DMS79 treated with DMSO at 0.1 percent for 48 hours (cell line): ENCODE results near the gene P4HB.

Experiments used
- DNase-seq: peaks from one replicate; lab custom pipeline; 2025; lab: John Stamatoyannopoulos, UW

The P4HB gene

GRCh38 chr17:81898029-81898866, 37.9 kb upstream of the P4HB start:
- no peak for DNase-seq

DNA sequence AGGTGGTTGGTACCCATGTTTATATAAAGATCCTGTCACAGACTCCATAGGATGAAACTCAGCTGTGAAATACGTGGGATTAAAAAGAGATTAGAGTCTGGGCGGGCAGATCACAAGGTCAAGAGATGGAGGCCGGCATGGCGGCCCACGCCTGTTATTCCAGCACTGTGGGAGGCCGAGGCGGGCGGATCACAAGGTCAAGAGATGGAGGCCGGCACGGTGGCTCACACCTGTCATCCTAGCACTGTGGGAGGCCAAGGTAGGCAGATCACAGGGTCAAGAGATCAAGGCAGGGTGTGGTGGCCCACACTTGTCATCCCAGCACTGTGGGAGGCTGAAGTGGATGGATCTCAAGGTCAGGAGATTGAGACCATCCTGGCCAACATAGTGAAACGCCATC, 35.1 kb upstream of the P4HB start:
- no peak for DNase-seq

DNA sequence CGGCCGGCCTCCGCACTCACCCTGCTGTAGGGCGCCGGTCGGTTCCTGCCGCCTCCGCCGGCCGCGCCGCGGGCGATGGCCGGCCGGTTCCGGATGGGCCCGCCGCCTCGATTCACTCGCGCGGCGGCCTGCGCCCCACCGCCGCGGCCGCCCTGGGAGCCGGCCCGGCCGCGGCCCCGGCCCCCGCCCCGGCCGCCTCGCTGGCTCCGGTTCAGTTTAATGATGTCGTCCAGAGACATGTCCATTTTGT, 30.9 kb upstream of the P4HB start:
- no peak for DNase-seq

GRCh38 chr17:81890447-81891302, 30.3 kb upstream of the P4HB start:
- DNase-seq, result no peak

GRCh38 chr17:81889602-81890001, 29.3 kb upstream of the P4HB start:
- no peak for DNase-seq

DNA sequence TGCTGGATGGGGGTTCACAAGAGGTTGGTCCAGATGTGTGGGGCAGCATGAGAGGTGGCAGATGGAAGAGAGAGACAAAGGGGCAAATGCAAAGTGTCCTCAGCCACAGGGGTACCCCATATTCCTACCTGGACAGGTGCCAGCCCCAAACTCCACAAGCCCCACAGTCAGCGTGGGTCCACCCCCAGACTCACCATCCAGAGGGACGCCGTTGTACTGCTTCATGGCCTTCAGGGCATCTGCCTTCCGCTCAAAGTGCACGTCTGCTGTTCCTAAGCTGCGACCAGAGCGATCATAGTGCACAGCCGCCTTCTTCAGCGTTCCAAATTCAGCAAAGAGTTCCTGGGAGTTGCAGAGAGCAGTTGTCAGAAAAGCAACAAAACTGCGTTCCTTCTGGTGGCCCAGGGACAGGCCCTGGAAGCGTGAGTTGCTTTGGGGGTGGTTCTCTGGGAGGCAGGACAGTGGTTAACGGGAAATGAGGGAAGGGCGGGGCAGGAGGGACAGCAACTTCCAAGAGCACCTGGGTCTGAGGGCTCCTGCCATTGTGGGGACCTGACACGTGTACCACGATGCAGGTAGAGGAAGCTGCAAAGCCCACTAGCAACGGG, 28.8 kb upstream of the P4HB start:
- DNase-seq, result no peak

DNA sequence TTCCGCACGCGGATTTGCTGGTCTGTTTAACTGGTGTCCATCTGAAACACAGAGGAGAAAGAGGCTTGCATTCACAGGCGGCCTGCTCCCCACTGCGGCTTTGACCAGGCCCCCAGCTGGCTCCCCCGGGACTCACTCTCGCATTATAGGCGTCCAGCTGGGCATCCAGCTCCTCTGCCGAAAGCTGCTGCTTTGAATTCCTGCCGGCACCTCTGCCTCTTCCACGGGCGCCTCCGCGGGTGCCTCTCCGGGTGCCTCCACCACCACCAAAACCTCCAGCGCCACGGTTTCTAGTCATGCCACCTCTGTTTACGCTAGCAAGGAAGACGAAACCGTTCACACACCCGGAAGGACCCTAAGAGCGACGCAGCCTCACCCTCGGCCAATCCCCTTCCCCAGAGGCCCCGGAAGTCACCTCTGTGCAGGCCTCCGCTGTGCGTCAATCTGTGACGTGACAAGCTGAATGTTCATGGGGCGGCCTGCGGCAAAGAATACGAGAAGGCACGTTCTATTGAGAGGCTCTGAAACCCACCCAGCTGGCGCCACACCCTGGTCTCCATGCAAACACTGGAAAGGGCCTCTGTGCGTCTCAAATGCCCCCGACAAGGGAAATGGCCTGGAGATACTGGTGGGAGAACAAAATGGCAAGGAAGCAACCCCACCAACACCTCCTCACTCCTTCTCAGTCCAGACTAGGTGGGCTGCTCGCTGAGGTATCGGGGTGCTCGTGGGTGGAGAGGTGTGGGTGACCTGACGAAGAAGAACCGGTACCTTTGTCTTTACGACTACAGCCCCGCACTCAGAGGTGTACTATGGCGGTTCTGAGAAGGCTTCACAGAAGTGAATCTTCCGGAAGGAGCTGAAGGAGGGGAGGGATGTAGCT, 28.0 kb upstream of the P4HB start:
- DNase-seq, result no peak

- no peak for DNase-seq
Measured at GRCh38 chr17:81885869-81886548, 25.7 kb upstream of the P4HB start.

- DNase-seq, result no peak
Measured at GRCh38 chr17:81885454-81885853, 25.1 kb upstream of the P4HB start.

DNA sequence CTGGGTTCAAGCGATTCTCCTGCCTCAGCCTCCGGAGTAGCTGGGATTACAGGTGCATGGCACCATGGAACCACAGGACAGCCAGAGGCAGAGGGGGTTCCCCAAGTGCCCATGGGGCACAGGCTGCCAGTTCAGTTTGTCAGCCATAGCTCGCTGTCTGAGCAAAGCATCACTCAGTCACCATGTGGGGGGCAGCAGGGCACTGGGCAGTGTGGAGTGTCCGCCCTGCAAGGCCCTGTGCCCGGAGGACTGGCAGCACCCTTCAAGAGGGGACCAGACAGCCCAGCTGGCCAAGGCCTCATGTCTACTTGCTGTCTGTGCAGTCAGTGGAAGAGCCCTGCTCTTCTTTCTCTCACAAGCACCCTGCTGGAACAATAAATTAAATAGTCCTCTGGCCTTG, 24.6 kb upstream of the P4HB start:
- no peak for DNase-seq

GRCh38 chr17:81884520-81884919, 24.2 kb upstream of the P4HB start:
- no peak for DNase-seq

DNA sequence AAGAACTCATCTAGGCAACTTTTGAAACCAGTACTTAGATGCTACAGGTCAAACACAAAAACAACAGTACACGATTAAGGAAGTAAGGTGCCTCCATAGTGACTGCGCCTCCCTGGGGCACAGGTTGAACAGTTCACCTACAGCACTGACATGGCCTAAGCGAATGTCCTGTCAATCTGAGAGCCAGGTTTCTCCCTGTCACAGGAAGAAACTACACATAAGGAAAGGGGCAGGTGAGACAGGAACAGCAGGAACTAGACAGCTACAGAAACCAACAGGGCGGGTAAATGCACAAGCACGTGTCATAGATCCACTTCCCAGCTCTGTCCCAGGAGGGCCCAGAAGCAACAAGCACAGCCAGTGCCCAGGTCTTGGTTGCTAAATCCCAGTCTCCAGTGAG, 18.8 kb upstream of the P4HB start:
- no peak for DNase-seq

- DNase-seq, result no peak
Measured at GRCh38 chr17:81878294-81878693, 18.0 kb upstream of the P4HB start.

- no peak for DNase-seq
Measured at GRCh38 chr17:81877569-81877968, 17.2 kb upstream of the P4HB start.

DNA sequence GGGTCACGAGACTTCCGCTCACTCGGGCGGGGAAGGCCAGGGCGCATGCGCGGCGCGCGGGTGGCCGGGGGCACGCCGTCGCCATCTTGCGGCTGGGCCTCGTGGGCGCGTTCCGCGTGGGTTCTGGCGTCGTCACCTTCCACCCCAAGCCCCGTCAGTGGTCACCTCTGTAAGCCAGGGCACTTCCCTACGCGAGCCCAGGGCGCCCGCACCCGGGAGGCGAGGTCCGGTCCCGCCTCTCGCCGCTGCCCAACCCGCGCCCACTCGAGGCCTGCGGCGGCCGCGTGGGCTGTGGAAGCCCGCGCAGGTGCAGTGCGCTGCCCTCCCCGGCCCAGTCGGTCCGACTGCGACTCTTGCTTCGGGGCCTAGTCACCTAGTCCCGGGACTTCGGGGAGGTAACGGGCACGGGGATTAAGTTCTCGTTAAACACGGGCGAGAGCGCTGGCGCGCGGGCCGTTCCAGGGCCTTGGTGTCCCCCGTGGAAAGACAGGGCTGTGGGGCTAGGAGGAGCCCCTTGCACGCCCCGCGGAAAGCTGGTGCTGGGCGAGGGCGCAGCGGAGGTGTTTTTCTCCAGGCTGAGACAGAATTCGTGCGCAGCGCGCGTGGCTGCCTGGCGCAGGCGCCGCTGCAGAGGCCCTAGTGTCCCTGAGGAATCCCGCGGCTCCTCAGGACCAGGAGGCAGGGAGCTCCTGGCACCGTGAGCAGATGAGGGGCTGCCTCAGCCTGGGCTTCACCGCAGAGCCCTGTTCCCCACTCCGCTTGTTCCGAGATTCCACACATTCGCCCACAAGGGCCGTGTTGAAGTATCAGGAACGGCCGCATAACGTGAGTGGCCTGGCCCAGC, 11.3 kb upstream of the P4HB start:
- peak; percentile 38 for DNase-seq

- DNase-seq, result no peak
Measured at GRCh38 chr17:81870981-81871386, 10.6 kb upstream of the P4HB start, which contains the start of gene ARHGDIA. ARHGDIA (minus strand) TSS chr17:81871337; CDS start chr17:81869930, 1,407 bp downstream.

GRCh38 chr17:81870131-81870980, 10.0 kb upstream of the P4HB start:
- no peak for DNase-seq

DNA sequence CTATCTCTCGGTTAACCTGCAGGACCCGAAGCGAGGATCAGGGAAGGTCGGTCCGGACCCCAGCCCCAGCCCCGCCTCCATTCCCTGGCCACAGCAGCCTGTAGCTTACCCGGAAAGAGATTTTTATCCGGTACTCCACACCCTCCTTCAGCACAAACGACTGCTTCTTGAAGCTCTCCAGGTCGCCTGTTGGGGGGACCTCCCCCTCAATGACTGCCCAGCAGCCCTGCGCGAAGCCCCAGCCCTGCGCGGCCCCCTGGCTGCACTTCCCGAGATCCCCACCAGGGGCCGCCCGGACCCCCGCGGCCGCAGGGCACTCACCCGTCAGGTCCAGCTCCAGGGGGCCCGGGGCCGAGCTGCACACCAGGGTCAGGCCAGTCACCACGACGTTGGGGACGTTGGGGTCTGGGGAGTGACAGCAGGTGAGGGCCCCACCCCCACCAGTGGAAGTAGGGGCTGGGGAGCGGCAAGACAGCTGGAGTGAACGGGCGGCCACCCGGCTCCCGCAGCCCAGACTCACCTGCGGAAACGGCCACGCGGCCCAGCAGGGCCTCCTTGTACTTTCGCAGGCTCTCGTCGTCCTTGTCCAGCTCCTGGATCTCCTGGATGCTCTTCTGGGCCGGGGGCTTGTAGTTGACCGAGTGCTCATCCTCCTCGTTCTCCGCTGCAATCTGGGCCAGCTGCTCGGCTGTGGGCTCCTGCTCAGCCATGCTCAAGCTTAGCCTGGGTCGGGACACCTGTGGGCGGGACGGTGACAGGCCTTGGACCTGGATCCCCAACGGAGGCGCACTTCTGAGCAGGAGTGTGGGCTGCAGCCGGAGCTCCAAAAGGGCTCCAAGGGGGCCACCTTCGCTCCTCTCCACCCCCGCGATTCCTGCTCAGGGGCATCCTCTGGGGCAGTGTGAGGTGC, 9.1 kb upstream of the P4HB start:
- DNase-seq, result no peak
